ENCODE data around the gene GTF3C2. TPM values are rescaled to one million over a fixed set of nuclear protein-coding genes. Genes with fewer than 3 reads are reported as not detected.

GTF3C2 gene
- total and polyA plus RNA-seq, 2 of the 13 experiments (the other 11 are each of a cell fraction or from before 2014, with no cell fraction given): 77.5 to 130 TPM

GRCh38 chr2:27370026-27370815, 13.7 kb upstream of the GTF3C2 start, which contains the start of the genes EIF2B4 and SNX17 (continued):
- TF ChIP-seq ZNF430 (CRISPR knock-in tag; IDR thresholded peaks at IDR 0.05): peak; percentile 92
- peak; percentile 69 for TF ChIP-seq LCORL (IDR thresholded peaks at IDR 0.05)
- TF ChIP-seq LCORL (CRISPR knock-in tag; IDR thresholded peaks at IDR 0.05): peak; percentile 100
- peak; percentile 75 for TF ChIP-seq HNRNPLL (IDR thresholded peaks at IDR 0.05; ENCODE audit: low read depth, low read length, poor library complexity, severe bottlenecking)
- TF ChIP-seq ZNF510 (CRISPR knock-in tag; IDR thresholded peaks at IDR 0.05; ENCODE audit: low read depth): peak; percentile 26; the same call in 1 of the 2 replicates
- peak; percentile 97 for TF ChIP-seq POLR2AphosphoS5 (IDR thresholded peaks at IDR 0.05; ENCODE audit: low read depth, low read length)
- peak; percentile 78 for TF ChIP-seq CEBPB (IDR thresholded peaks at IDR 0.05; ENCODE audit: borderline replicate concordance, low read depth, low read length)
- TF ChIP-seq RBM39 (IDR thresholded peaks at IDR 0.05; ENCODE audit: low read depth, low read length, poor library complexity, severe bottlenecking): peak; percentile 98
- TF ChIP-seq ZNF574 (CRISPR knock-in tag; IDR thresholded peaks at IDR 0.05): peak; percentile 99
- peak; percentile 95 for TF ChIP-seq YEATS2 (CRISPR knock-in tag; IDR thresholded peaks at IDR 0.05; ENCODE audit: borderline replicate concordance)
- TF ChIP-seq KLF6 (CRISPR knock-in tag; IDR thresholded peaks at IDR 0.05): peak; percentile 85; the same call in 1 of the 2 replicates
- TF ChIP-seq, protein P1, sequence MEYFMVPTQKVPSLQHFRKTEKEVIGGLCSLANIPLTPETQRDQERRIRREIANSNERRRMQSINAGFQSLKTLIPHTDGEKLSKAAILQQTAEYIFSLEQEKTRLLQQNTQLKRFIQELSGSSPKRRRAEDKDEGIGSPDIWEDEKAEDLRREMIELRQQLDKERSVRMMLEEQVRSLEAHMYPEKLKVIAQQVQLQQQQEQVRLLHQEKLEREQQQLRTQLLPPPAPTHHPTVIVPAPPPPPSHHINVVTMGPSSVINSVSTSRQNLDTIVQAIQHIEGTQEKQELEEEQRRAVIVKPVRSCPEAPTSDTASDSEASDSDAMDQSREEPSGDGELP (IDR thresholded peaks at IDR 0.05; ENCODE audit: borderline replicate concordance, low read depth): peak; percentile 86
- TF ChIP-seq SOX6 (IDR thresholded peaks at IDR 0.05): no peak
- peak; percentile 94 for TF ChIP-seq SOX6 (CRISPR knock-in tag; IDR thresholded peaks at IDR 0.05)
- TF ChIP-seq HIVEP1 (CRISPR knock-in tag; IDR thresholded peaks at IDR 0.05): peak; percentile 70
- TF ChIP-seq ZNF281 (CRISPR knock-in tag; IDR thresholded peaks at IDR 0.05; ENCODE audit: borderline replicate concordance): 0 out of 2 replicates have a peak, but pooled peaks have one; percentile 45
- TF ChIP-seq ZZZ3 (CRISPR knock-in tag; IDR thresholded peaks at IDR 0.05; ENCODE audit: borderline replicate concordance): peak; percentile 87
- no peak for TF ChIP-seq ZNF207 (IDR thresholded peaks at IDR 0.05; ENCODE audit: borderline replicate concordance)
- peak; percentile 92; the same call in 1 of the 2 replicates for TF ChIP-seq CBX5 (CRISPR knock-in tag; IDR thresholded peaks at IDR 0.05; ENCODE audit: borderline replicate concordance)
- TF ChIP-seq MTF2 (CRISPR knock-in tag; IDR thresholded peaks at IDR 0.05; ENCODE audit: borderline replicate concordance): no peak; the same call in none of the 2 replicates
- no peak for TF ChIP-seq CBX2 (IDR thresholded peaks at IDR 0.05; ENCODE audit: low read depth, low read length)
- peak; percentile 99 for TF ChIP-seq CBX2 (CRISPR knock-in tag; IDR thresholded peaks at IDR 0.05; ENCODE audit: low read depth)
